DND-41 (cell line): ENCODE results near the gene WIPF3.
"Not testable (repeated sequence)": the region's sequence is repeated elsewhere in the genome, so short reads cannot be mapped to it uniquely, and the experiment has no call there.

ENCODE experiments used
- ATAC-seq: fragments of 200-7000 bp; cut with Tn5 transposase; 3 replicates; pipeline ENCODE4 v1.9.1; 2021; ENCODE audit warnings: low read depth; ENCODE audit not compliant: insufficient read depth
- DNase-seq: peaks from one replicate; pipeline ENCODE4 v3.0.0-alpha.2; 2020
- H2AFZ ChIP-seq: 2 replicates; pipeline ENCODE4 v1.6.0; 2012; ENCODE audit warnings: low read depth, low read length
- H3K27ac ChIP-seq: 2 replicates; pipeline ENCODE4 v1.5.1; 2012; ENCODE audit warnings: low read length, inconsistent platforms
- H3K27me3 ChIP-seq: fragments of 200-600 bp; sonication (generic); 2 replicates; pipeline ENCODE4 v1.6.0; 2012; ENCODE audit warnings: low read length, mild to moderate bottlenecking, inconsistent platforms; ENCODE audit not compliant: insufficient read depth, poor library complexity
- H3K36me3 ChIP-seq: 2 replicates; pipeline ENCODE4 v1.5.1; 2012; ENCODE audit warnings: low read length, inconsistent platforms; ENCODE audit not compliant: insufficient read depth
- H3K4me1 ChIP-seq: 2 replicates; pipeline ENCODE4 v1.5.1; 2012; ENCODE audit warnings: mild to moderate bottlenecking, low read length; ENCODE audit not compliant: insufficient read depth
- H3K4me2 ChIP-seq: 2 replicates; pipeline ENCODE4 v1.6.0; 2012; ENCODE audit warnings: mild to moderate bottlenecking, moderate library complexity, low read length, inconsistent platforms; ENCODE audit not compliant: insufficient read depth
- H3K4me3 ChIP-seq, 2 experiments: fragments of 200-600 bp in 1 of 2; shearing (Covaris generic) in 1 of 2; 2 replicates each; pipeline ENCODE4 v1.5.1; 2012 to 2016; ENCODE audit warnings: inconsistent platforms in 2 of 2, low read length in 2 of 2, mild to moderate bottlenecking in 2 of 2, low read depth in 1 of 2, moderate library complexity in 1 of 2
- H3K79me2 ChIP-seq: 2 replicates; pipeline ENCODE4 v1.6.0; 2012; ENCODE audit warnings: low read length, inconsistent platforms; ENCODE audit not compliant: insufficient read depth
- H3K9ac ChIP-seq: 2 replicates; pipeline ENCODE4 v1.6.0; 2012; ENCODE audit warnings: low read depth, mild to moderate bottlenecking, inconsistent platforms, low read length, moderate library complexity
- H3K9me3 ChIP-seq: 2 replicates; pipeline ENCODE4 v1.5.1; 2012; ENCODE audit warnings: low read length, moderate library complexity, mild to moderate bottlenecking, inconsistent platforms; ENCODE audit not compliant: insufficient read depth, severe bottlenecking
- H4K20me1 ChIP-seq: 2 replicates; pipeline ENCODE4 v1.6.0; 2012; ENCODE audit warnings: low read length; ENCODE audit not compliant: insufficient read depth
- EZH2 ChIP-seq: IDR thresholded peaks from 3 replicates; pipeline ENCODE4 v1.6.1; 2012; ENCODE audit warnings: borderline replicate concordance, low read depth, mild to moderate bottlenecking, moderate library complexity, low read length, inconsistent platforms; ENCODE audit not compliant: severe bottlenecking
- TF ChIP-seq, protein P1 (sequence below): IDR thresholded peaks from 2 replicates; pipeline ENCODE4 v1.5.1; 2012; ENCODE audit warnings: borderline replicate concordance, low read length, moderate library complexity, mild to moderate bottlenecking; ENCODE audit not compliant: poor library complexity, severe bottlenecking; ENCODE audit errors: extremely low read depth

The WIPF3 gene

DNA sequence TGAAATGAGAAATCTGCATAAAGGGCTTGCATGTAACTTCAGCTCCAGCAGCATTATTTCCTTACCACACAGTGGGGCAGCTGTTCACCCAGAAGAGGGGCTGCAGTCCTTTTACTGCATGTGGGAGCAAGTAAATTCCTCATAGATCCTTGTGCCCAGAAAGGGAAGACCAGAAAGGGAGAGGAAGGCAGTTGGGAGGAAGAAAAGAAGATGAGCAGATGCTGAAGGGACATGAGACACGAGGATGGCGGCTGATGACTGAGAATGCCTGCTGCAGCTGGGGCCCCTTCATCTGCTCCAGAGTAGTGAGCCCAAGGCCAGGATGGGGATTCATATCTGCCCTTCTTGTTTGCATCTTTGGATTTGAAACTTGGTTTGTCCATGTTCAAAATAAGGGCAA, 80.5 kb downstream of the WIPF3 start:
- Histone ChIP-seq H3K36me3 (no peaks in the 10 kb centered on the region), H4K20me1 (no peaks in the 10 kb centered on the region), H2AFZ (no peak overlapping the region), H3K79me2 (no peaks in the 10 kb centered on the region), H3K9ac (no peak overlapping the region), H3K9me3 (no peaks in the 10 kb centered on the region), H3K27me3 (peaks cover 3% of the 10 kb centered on the region), H3K4me1 (no peaks in the 10 kb centered on the region), H3K4me2 (no peak overlapping the region), H3K27ac (no peak overlapping the region), H3K4me3 (no peak overlapping the region)
- no peak for TF ChIP-seq EZH2
- TF ChIP-seq, protein P1, sequence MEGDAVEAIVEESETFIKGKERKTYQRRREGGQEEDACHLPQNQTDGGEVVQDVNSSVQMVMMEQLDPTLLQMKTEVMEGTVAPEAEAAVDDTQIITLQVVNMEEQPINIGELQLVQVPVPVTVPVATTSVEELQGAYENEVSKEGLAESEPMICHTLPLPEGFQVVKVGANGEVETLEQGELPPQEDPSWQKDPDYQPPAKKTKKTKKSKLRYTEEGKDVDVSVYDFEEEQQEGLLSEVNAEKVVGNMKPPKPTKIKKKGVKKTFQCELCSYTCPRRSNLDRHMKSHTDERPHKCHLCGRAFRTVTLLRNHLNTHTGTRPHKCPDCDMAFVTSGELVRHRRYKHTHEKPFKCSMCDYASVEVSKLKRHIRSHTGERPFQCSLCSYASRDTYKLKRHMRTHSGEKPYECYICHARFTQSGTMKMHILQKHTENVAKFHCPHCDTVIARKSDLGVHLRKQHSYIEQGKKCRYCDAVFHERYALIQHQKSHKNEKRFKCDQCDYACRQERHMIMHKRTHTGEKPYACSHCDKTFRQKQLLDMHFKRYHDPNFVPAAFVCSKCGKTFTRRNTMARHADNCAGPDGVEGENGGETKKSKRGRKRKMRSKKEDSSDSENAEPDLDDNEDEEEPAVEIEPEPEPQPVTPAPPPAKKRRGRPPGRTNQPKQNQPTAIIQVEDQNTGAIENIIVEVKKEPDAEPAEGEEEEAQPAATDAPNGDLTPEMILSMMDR = no peak
- DNase-seq = no peak
- ATAC-seq = no peak

DNA sequence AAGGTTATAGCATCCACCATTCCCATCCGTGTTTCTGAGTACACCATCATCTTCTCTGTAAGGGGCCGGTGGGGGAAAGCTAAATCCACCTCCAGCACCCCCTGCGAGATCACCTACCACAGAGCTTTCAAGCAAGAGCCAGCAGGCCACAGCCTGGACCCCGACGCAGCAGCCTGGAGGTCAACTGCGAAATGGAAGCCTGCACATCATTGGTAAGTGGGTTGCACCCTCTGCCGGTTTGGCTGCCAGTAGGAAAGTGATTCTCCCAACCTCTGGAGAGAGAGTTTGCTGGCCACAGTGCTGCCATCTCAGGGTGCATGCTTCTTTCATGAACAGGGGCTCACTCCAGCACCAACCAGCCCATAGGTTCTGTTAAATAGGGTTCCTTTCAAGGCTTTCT, 81.7 kb downstream of the WIPF3 start:
- no peak overlapping the region for H3K27ac ChIP-seq
- H3K4me3 ChIP-seq = no peak overlapping the region
- ATAC-seq (no peak), DNase-seq (no peak)
- H3K9me3 ChIP-seq = no peaks in the 10 kb centered on the region
- no peak overlapping the region for H3K9ac ChIP-seq
- H3K27me3 ChIP-seq = peaks cover 3% of the 10 kb centered on the region
- no peaks in the 10 kb centered on the region for H3K79me2 ChIP-seq
- no peaks in the 10 kb centered on the region for H4K20me1 ChIP-seq
- no peak overlapping the region for H2AFZ ChIP-seq
- no peaks in the 10 kb centered on the region for H3K4me1 ChIP-seq
- no peak for TF ChIP-seq EZH2
- TF ChIP-seq, protein P1 = no peak
- H3K4me2 ChIP-seq = no peak overlapping the region
- H3K36me3 ChIP-seq = no peaks in the 10 kb centered on the region

DNA sequence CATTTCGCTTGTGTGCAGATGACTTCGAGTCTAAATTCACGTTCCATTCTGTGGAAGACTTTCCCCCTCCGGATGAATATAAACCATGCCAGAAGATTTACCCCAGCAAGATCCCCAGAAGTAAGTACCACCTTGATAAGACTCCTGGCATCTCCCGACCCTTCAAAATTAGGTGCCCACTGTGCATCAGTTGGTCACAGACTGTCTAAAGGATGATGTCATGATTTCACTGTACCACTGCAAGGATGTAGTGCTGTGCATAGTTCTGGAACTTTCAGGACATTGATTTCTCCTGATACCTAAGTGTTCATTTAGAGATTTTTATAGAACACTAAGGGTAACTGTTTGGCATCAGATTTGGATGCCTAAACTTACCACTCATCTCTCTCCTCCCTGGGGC, 83.0 kb downstream of the WIPF3 start:
- Histone ChIP-seq H3K36me3 (no peaks in the 10 kb centered on the region), H3K9ac (no peak overlapping the region), H4K20me1 (no peaks in the 10 kb centered on the region), H3K79me2 (no peaks in the 10 kb centered on the region), H3K4me2 (no peak overlapping the region), H3K27ac (no peak overlapping the region), H2AFZ (no peak overlapping the region), H3K4me1 (no peaks in the 10 kb centered on the region), H3K9me3 (no peaks in the 10 kb centered on the region), H3K27me3 (peaks cover 3% of the 10 kb centered on the region), H3K4me3 (no peak overlapping the region)
- no peak for TF ChIP-seq EZH2
- TF ChIP-seq, protein P1 = no peak
- DNase-seq (no peak), ATAC-seq (no peak)

DNA sequence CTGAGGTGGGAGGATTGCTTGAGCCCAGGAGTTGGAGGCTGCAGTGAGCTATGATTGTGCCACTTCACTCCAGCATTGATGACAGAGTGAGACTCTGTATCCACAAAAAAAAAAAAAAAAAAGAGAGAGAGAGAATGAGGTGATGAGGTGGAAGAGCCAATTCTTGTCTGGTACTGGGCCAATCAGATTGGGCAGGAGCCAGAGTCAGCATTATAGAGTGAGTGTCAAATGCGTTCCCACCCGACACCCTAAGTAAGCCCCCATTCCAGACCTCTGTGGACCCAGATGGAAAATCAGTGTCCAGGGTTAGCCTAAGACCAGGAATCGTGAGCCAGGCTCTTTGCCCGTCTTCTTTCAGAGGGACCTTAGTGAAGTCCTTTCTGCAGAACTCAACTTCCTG, 83.9 kb downstream of the WIPF3 start:
- Histone ChIP-seq H3K4me3 (no peak overlapping the region), H3K36me3 (no peaks in the 10 kb centered on the region), H3K27ac (no peak overlapping the region), H3K79me2 (no peaks in the 10 kb centered on the region), H3K9ac (no peak overlapping the region), H3K4me1 (no peaks in the 10 kb centered on the region), H3K4me2 (no peak overlapping the region), H4K20me1 (no peaks in the 10 kb centered on the region), H3K9me3 (no peaks in the 10 kb centered on the region), H3K27me3 (peaks cover 3% of the 10 kb centered on the region), H2AFZ (no peak overlapping the region)
- no peak for DNase-seq
- TF ChIP-seq, protein P1 = no peak
- TF ChIP-seq EZH2 = no peak
- no peak for ATAC-seq

DNA sequence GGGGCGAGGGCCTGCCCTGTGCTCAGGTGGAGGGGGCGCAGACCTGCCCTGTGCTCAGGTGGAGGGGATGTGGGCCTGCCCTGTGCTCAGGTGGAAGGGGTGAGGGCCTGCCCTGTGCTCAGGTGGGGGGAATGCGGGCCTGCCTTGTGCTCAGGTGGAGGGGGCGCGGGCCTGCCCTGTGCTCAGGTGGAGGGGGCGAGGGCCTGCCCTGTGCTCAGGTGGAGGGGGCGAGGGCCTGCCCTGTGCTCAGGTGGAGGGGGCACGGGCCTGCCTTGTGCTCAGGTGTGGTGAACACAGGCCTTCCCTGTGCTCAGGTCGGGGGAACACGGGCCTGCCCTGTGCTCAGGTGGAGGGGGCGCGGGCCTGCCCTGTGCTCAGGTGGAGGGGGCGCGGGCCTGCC, 84.5 kb downstream of the WIPF3 start:
- not testable (repeated sequence) for DNase-seq, ATAC-seq, H3K36me3 ChIP-seq, H3K27ac ChIP-seq, H3K27me3 ChIP-seq, H2AFZ ChIP-seq, H3K9me3 ChIP-seq, H3K4me1 ChIP-seq, H3K79me2 ChIP-seq, H3K4me2 ChIP-seq, H3K9ac ChIP-seq, H4K20me1 ChIP-seq, H3K4me3 ChIP-seq
